ENCODE results near the gene NBAS.

NBAS gene

DNA sequence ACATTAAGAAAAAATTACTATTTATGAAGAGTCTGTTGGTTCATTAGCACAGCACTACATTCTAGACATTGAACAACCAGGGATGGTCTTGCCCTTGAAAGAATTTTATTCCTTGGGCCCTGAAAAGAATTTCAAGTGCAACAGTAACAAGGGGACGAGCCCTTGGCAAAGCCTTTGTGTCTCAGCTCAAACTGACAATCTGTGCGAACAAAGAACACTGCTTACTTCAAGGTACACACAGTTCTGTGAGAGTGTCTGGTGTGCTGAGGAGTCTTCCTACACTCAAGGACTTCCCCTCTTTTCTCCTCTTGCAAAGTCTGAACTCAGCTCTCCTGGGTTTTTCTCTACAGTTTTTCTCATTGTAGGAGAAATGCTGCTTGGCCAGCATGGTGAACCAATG, 373.4 kb downstream of the NBAS start:
- no peak for DNase-seq

DNA sequence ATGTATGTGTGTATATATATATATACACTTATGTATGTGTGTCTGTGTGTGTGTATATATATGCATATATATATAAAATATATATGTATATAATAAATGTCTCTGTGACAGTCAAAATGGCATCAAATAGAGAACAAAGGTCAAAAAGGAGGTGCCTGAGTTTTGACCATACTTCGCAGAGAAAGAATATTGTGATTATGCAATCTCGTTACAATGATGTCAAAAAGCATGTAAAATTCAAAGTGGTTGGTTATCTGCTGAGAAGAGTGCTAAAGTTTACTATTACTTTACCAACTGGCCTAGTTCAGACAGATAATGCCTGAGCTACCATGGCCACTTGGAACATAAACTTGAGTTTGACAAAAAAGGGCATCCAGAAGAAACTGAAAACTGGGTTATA, 375.0 kb downstream of the NBAS start:
- no peak for DNase-seq

DNA sequence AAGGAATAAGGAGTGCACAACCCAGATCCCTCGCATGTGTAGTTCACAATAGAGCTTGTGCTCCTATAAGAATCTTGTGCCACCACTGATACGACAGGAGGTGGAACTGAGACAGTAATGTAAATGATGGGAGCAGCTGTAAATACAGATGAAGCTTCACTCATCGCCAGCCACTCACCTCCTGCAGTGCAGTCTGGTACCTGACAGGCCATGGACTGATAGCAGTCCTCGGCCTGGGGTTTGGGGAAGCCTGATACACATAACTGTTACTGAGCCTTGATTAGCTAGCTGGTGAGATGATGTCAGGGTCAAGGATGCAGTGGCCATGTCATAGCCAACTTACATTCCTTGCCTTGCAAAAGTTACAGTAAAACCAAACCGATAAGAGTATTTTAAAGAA, 376.6 kb downstream of the NBAS start:
- DNase-seq, result no peak

DNA sequence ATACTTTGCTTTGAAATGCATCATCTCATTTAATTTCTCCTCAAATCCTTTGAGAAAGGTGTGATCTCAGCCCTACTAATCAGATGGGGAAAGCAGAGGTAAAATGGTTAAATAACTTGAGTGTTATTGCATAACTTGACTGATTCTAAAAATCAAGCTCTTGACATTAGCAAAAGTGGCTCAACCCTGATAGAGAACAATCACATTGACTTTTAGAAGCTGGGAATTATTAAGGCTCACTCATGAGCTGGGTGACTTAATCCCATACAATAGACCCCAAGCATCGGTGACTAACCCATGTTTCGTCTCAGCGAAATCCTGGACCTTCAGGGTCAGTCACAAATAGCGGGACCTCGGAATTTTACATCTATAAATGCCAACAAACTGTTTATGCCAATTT, 378.9 kb downstream of the NBAS start:
- DNase-seq, result no peak

DNA sequence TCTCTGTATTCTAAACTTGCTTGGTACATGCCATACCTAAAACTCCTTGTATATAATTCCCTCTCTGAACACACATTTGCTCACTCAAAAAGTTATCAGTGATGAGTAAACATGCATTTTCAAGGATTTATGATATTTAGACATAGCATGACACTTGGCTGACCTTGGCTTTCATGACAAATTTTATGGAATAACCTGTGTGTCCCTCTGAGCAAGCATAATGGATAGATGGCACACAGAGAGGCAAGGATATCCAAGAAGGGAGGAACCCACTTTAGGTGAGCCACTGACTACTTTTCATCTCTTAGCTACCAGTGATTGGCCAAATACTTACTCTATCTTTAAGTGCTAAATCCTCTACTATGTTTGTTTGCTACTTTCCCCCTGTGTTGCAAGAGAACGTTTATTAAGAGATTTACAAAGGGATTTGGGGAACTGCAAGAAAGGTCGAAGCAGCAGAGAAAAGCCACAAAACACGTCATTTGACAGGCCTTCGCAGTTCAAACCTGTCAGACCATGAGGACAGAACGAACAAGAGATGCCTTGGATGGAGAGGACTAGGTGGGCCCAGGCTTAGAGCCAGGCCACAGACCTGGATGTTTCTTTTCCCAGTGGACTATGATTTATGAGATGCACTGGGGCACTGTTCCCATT, 379.9 kb downstream of the NBAS start:
- no peak for DNase-seq

DNA sequence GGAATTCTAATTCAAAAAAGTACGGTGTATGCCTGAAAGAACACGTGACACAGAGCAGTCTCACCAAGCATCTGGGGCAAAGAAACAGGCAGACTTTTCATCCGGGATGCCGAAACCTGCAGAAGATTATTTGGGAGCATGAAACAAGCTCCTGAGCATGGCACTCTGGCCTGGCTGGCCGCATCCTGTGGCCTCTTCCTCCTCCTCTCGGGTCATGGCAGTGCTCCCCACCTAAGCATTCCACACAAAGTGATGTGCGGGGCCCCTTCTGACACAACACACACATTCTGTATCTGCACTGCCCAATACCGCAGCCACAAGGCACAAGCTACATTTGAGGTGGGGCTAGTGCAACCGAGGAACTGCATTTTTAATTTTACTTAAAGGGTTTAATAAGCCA, 380.8 kb downstream of the NBAS start:
- no peak for DNase-seq

DNA sequence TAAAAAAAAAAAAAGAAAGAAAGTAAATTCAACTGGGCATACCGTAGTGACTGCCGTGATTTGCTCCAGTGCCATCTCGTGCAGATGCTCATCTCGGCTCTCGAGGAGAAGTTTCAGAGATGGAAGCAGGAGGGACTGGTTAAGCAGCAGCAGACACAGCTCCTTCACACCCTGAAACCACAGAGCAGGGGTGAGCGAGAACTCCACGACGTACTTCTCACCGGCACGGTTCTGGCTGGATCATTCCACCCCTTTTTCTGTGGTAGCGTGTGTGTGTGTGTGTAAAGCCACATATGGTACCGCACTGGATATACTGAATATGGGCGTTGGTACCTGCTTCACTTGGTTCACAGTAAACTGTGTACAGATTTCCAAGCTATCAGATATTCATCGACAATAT, 382.2 kb downstream of the NBAS start:
- no peak for DNase-seq

DNA sequence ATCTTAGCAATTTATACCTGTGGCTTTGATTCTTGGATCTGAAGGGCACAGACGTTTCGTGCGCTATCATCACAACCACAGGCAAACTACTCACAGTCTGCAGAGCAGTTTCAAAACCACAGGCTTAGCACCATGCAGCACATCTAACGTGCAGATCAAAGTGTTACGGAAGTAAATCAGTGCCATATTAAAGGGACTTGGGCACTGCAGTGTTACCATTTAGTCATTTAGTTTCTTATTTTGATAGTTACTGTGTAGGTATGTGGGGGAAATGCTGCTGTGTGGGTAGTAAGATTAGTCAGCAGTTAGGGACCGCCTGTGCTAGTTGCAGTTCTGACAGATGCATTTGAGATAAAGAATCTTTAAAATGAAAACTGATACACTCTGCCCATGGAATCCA, 384.0 kb downstream of the NBAS start:
- DNase-seq, result no peak

DNA sequence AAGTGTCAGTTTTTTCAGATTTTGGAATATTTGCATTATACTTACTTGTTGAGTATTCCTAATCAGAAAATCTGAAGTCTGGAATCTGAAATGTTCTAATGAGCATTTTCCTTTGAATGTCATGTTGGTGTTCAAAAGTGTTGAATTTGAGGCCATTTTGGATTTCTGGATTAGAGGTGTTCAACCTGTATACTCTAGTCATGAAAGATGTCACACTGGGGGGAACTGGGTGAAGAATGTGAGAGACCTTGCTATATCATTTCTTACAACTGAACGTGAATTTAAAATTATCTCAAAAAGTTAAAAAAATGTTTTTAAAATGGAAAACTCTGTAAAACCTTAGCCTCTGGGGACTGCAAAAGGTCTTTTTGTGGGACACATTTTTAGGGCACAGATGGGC, 384.5 kb downstream of the NBAS start:
- DNase-seq, result no peak

DNA sequence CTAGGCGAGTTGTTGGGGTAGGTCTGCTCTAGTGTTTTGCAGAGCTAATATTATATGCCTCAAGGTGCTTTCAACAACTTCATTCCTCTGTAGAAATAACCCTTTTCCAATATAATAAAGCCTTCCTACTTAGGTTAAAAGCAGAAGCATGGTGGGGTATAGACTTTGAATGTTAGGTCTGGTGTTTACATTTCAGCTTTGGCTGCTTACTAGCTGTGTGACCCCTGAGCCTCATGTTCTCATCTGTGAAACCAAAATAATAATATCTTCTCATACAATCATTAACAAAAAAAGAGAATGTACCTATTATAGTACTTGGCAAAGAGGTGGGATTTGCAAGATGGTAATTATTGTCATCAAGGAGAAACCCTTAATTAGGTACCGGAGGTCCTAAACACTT, 386.6 kb downstream of the NBAS start:
- DNase-seq, result no peak

DNA sequence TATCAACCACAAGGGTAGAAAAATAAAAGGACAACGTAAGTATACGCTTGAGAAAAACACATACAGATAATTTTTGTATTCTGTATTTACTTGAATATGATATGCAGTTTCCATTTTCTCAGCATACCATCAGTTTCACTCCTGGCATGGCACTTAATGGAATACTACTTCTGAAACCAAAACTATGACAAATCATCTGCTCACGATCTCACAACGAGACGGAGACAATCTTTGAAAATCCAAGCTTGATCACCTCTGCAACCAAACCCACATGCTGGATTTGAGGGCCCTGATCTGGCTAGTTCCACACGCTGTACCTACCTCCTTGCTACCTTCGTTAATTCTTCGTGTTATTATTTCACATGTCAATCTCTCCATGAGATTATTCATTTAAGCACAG, 387.6 kb downstream of the NBAS start:
- DNase-seq, result no peak

DNA sequence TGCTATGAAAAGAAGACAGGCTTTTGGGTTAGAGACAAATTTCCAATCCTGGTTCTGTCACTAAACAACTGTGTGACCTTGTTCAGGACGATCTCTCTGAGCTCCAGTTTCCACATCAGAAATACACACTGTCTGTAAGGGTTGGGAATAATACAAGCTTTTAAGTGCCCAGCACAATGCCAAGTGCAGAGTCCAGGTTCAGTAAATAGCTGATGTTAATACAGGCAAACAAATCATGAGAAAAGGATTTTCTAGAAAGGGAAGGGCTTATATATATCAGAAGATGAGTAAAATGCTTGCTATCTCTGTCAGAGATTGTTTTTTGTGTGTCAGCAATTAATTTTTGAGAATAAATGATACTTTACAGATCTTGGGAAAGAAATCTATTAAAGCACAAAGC, 388.3 kb downstream of the NBAS start:
- no peak for DNase-seq

DNA sequence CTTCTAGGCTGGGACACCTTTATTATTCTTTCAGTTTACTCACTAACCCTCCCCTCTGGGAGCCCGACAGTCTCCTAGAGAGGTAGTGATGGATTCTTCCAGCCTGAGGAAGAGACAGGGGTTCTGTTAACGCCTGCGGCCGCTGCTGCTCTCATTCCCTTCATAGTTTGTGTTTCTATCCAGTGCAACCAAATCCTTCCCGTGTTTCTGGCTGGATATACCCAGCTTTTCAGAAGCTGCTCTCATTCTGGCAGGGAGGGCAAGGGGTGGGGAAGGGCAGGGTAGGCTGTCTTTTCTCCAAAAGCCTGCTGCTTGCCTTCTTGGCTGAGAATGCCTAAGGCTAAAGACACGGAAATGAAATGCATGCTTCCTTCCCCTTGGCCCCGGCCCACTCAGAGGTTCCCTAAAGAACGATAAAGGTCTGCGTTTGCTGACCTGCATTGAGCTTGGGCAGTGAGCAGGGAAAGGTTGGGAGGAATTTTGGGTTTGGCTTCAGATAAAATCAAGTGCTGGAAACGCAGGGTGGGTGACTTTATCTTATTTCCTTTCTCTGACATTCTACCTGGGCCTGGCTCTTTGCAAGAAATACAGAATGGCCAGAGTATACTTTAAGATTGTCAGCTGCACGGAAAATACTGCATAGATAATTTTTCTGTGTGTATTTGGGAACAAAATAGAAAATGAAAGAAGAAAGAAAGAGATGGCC, 390.9 kb downstream of the NBAS start:
- DNase-seq, result no peak

DNA sequence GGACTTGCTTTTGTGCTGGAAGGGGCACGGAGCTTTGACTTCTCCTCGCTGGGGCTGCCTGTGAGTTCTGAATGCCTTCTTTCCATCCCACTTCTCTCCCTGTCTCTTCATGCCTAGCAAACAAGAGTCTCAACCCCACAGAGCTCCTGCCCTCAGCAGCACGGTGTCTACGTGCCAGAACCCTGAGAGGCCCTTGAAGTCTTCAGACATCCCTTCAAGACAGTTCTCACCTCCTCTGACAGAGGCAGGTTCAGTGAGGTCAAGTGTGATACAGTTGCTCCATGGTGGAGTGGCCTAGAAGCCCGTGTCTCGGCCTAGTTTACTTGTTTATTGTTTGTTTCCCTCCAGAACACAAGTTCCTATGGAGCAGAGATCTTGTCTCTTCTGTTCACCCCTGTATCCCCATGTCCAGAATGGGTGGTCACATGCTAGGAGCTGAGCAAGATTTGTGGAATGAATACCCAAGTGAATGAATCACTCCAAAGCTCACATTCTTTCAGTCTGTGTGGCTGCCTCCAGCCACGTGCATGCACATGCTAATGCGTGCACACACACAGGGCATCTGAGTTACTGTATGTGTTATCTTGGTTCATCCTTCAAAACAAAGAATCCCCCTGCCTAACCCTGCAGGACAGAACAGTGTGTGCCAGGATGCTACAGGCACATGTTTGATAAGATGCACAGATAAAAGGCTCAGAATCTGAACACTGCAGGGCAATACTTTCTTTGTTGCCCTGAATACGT, 391.6 kb downstream of the NBAS start:
- DNase-seq, result no peak

DNA sequence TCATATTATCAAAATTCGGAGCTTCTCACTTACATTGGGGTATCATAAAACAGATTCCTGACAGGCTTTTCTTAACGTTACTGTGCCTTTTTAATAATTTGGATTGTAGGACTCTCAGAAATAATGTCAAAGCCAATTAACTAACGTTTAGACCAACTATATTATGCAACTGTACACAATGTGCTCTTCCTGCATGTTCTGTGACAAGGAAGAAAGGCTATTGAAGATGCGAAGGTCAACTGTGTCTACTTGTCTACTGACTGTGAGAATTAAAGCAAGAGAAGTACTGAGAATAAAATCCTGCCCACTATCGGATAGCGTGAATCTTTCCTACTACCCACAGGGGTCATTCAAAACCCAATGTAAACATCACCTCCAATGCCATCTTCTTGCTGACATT, 393.0 kb downstream of the NBAS start:
- DNase-seq, result no peak

DNA sequence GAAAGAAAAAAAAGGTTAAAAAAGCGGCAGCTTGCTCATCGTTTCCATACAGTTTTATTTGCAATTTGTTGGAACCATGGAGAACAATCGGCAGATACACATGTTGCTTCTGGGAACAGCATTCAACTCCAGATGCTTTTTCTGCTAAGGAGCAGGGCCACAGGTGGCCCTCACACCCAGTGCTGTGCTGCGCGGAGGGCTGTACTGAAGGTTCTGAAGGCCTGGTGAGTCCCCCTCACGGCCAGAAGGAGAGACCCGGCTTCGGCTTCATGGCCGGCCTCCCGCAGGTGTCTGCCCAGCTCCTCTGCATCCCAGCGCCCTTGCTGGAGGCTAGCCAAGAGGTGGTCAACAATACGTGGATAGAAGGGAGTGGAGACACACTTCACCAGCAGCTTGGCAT, 394.3 kb downstream of the NBAS start:
- no peak for DNase-seq

DNA sequence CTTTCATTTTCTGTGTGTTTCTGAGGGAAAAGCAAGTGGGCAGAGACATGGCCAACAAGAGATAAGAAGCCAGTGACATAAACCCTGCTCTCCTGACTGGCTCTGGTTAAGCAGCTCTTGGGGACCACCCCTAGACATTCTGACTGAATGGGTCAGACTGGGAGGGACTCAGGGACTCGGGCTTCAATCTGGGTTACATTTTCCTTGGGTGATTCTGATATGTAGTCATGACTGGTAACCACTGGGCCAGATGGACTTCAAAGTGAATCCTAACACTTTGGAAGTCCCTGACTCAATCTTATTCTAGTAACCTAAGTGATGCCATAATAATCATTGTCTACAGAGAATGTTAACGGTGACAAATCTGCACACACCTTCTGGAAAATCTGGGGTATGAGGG, 397.8 kb downstream of the NBAS start:
- DNase-seq, result no peak

DNA sequence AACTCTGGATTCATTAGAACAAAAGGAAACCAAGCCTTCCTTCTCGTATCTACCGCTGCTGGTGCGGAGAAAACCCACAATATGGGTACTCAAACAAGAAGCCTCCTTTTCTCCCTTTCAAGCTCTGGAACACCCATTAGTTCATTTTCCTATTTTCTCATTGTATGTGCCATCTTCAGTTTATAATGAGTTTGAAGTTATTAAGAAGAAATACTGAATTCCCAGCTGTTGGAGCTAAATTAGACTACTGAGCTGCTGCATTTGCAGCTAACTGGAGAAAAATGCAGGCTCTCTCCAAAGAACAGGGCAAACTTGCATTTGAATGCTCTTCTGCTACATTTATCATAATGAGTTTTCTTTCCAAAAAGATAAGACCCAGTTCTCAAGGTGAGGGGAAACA, 398.5 kb downstream of the NBAS start:
- no peak for DNase-seq

DNA sequence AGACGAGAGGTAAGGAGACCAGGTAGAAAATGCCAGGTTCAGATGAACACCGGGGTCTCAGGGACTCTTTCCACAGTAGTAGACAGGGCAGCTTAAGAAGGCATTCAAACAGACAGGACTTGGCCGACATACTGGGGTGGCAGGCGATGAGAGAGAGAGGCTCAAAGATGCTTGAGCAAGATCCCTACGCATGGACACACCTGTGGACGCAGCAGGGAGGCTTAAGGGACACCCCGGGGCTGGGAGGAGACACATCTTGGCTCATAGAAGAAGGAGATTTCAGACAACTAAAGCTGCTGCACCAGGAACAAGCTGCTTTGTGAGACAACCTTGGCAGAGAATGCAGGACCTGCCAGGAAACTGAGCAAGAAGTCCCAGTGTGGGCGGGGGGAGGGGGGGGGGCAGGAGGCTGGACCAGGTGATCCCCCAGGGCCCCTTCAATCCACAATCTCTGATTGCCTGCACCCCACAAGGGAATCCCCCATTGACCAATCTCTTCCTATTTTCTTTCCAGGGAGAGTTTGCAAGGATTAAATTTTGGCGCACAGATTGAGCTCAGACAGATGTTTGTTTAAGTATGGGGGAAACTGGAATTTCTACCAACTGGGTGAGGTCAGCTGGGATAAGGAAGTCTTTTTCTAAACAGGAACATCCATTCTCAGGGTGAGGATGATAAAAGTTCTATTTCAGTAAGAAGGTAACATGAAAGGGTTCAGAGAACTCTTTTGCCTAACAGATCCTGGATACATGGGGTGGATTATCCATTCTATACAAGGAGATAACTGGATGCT, 400.7 kb downstream of the NBAS start:
- DNase-seq, result no peak

DNA sequence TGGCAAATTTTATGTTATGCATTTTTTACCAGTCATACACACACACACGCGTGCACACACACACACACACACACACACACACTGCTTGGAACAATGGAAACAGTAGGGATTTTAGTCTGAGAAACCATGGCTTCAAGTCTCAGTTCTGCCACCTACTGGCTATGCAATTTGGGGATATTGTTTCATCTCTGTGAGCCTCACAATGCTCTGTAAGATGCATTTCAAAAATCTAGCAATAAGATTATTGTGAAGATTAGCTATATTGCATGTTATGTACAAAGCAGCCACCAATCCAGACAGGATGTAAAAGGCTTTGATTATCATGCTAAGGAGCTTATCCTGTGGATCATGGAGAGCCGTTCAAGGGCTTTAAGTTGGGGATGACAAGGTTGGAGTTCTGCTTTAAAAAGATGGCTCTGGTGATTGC, 401.4 kb downstream of the NBAS start:
- DNase-seq, result peak; percentile 73

DNA sequence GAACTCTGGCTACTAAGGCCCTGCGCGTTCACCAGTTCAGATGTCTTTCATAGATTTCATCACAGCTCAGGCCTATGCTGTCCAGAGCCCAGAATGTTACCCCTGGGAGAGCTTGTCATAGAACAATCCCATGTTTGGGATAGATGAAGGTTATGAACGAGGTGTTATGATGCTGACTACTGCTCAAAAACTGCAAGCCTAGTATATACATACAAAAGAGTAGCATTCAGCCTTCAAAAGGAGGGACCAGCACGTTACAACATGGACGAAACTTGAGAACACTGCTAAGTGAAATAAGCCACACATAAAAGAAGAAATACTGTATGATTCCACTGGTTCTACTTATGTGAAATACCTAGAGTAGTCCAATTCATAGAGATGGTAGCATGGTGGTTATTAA, 401.9 kb downstream of the NBAS start:
- no peak for DNase-seq

DNA sequence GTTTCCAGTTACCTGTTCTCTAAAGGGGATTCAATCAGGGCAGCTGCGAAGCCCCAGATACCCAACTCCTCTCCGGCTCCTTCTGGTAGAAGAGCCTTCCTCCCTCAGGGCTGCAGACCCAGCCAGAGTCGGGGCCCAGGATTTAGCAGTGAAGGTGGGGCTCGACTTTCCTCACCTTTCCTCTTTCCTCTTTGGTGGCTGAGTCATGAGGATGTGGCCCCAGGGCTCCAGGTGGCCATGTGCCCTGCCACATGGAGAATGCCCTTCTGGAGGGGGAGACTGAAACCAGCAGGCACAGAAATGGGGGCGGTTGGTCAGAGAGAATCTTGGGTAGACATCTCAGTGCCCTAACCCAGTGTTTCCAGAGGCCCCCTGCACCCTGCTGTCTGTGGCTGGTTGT, 402.6 kb downstream of the NBAS start:
- DNase-seq, result peak; percentile 37

DNA sequence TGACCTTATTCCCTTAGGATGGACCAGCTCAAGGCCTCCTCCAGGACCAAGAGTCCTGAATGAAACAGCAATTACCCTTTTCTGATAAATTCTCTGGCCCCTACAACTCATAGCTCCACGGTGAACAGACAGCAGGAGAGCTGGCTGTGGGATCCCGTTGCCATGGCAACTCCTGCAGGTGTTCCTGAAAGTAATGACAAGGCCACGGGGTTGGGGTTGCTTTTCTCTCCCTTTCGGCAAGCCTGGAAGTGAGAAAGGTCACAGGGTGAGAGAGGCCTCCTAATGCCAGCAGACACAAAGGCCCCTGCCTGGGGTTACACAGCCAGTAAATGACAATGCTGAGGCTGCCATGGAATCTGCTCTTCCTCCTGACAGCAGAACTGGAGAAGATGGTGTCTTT, 403.0 kb downstream of the NBAS start:
- peak; percentile 85 for DNase-seq
